ENCODE measurements around the gene TERT.
"Not testable (repeated sequence)": the region's sequence is repeated elsewhere in the genome, so short reads cannot be mapped to it uniquely, and the experiment has no call there.

The TERT gene

GRCh38 chr5:1231354-1231905 lies 63.4 kb downstream of the TERT start:
- Histone ChIP-seq H3K4me1 (ENCODE audit: low read length) (no peaks in the 10 kb centered on the region), H3K4me3 (ENCODE audit: low read length) (no peak overlapping the region), H3K9me3 (ENCODE audit: insufficient read depth, low read length) (no peaks in the 10 kb centered on the region), H3K36me3 (replicated peaks; ENCODE audit: low read depth, low read length) (no peaks in the 10 kb centered on the region), H2AFZ (ENCODE audit: low read depth, low read length) (no peak overlapping the region), H4K20me1 (ENCODE audit: insufficient read depth, low read length) (no peaks in the 10 kb centered on the region), H3K27ac (ENCODE audit: low read length) (no peak overlapping the region), H3K4me2 (ENCODE audit: low read length) (no peak overlapping the region), H3K27me3 (ENCODE audit: low read depth, low read length) (no peaks in the 10 kb centered on the region), H3K79me2 (ENCODE audit: low read length) (no peaks in the 10 kb centered on the region), H3K9ac (ENCODE audit: low read length) (no peak overlapping the region)
- TF ChIP-seq CTCF (IDR thresholded peaks at IDR 0.05; ENCODE audit: low read depth, low read length) (no peak), EZH2phosphoT487 (IDR thresholded peaks at IDR 0.05; ENCODE audit: low read depth) (no peak)

GRCh38 chr5:1230551-1230950 lies 64.3 kb downstream of the TERT start:
- no peaks in the 10 kb centered on the region for H3K27me3 ChIP-seq (ENCODE audit: low read depth, low read length)
- no peak overlapping the region for H3K4me3 ChIP-seq (ENCODE audit: low read length)
- H4K20me1 ChIP-seq (ENCODE audit: insufficient read depth, low read length), result no peaks in the 10 kb centered on the region
- no peaks in the 10 kb centered on the region for H3K36me3 ChIP-seq (replicated peaks; ENCODE audit: low read depth, low read length)
- no peaks in the 10 kb centered on the region for H3K9me3 ChIP-seq (ENCODE audit: insufficient read depth, low read length)
- no peak overlapping the region for H3K9ac ChIP-seq (ENCODE audit: low read length)
- H3K79me2 ChIP-seq (ENCODE audit: low read length), result no peaks in the 10 kb centered on the region
- H3K27ac ChIP-seq (ENCODE audit: low read length), result no peak overlapping the region
- no peak for TF ChIP-seq EZH2phosphoT487 (IDR thresholded peaks at IDR 0.05; ENCODE audit: low read depth)
- TF ChIP-seq CTCF (IDR thresholded peaks at IDR 0.05; ENCODE audit: low read depth, low read length), result no peak
- H2AFZ ChIP-seq (ENCODE audit: low read depth, low read length), result no peak overlapping the region
- no peaks in the 10 kb centered on the region for H3K4me1 ChIP-seq (ENCODE audit: low read length)
- no peak overlapping the region for H3K4me2 ChIP-seq (ENCODE audit: low read length)

- H3K27ac ChIP-seq (ENCODE audit: low read length), result no peak overlapping the region
- no peak overlapping the region for H3K4me2 ChIP-seq (ENCODE audit: low read length)
Observed at GRCh38 chr5:1229822-1230221, 65.0 kb downstream of the TERT start.

GRCh38 chr5:1229023-1229422 lies 65.8 kb downstream of the TERT start:
- not testable (repeated sequence) for H2AFZ ChIP-seq (ENCODE audit: low read depth, low read length); H3K27me3 ChIP-seq (ENCODE audit: low read depth, low read length); H3K9ac ChIP-seq (ENCODE audit: low read length); H3K4me3 ChIP-seq (ENCODE audit: low read length); H3K4me1 ChIP-seq (ENCODE audit: low read length); H3K9me3 ChIP-seq (ENCODE audit: insufficient read depth, low read length); H3K27ac ChIP-seq (ENCODE audit: low read length); H3K4me2 ChIP-seq (ENCODE audit: low read length); H4K20me1 ChIP-seq (ENCODE audit: insufficient read depth, low read length); H3K36me3 ChIP-seq (replicated peaks; ENCODE audit: low read depth, low read length); H3K79me2 ChIP-seq (ENCODE audit: low read length)

More at GRCh38 chr5:1229822-1230221, 65.0 kb downstream of the TERT start:
- no peak for TF ChIP-seq CTCF (IDR thresholded peaks at IDR 0.05; ENCODE audit: low read depth, low read length)
- H3K79me2 ChIP-seq (ENCODE audit: low read length), result no peaks in the 10 kb centered on the region
- H2AFZ ChIP-seq (ENCODE audit: low read depth, low read length), result no peak overlapping the region
- H4K20me1 ChIP-seq (ENCODE audit: insufficient read depth, low read length), result no peaks in the 10 kb centered on the region
- no peaks in the 10 kb centered on the region for H3K27me3 ChIP-seq (ENCODE audit: low read depth, low read length)
- no peak overlapping the region for H3K9ac ChIP-seq (ENCODE audit: low read length)
- H3K9me3 ChIP-seq (ENCODE audit: insufficient read depth, low read length), result no peaks in the 10 kb centered on the region
- no peaks in the 10 kb centered on the region for H3K36me3 ChIP-seq (replicated peaks; ENCODE audit: low read depth, low read length)
- no peaks in the 10 kb centered on the region for H3K4me1 ChIP-seq (ENCODE audit: low read length)
- no peak overlapping the region for H3K4me3 ChIP-seq (ENCODE audit: low read length)

GRCh38 chr5:1228120-1228519 lies 66.7 kb downstream of the TERT start:
- no peak overlapping the region for H3K4me2 ChIP-seq (ENCODE audit: low read length)
- H3K4me1 ChIP-seq (ENCODE audit: low read length), result no peaks in the 10 kb centered on the region
- H3K27me3 ChIP-seq (ENCODE audit: low read depth, low read length), result no peaks in the 10 kb centered on the region
- no peak for TF ChIP-seq CTCF (IDR thresholded peaks at IDR 0.05; ENCODE audit: low read depth, low read length)
- no peak for TF ChIP-seq EZH2phosphoT487 (IDR thresholded peaks at IDR 0.05; ENCODE audit: low read depth)
- no peak overlapping the region for H2AFZ ChIP-seq (ENCODE audit: low read depth, low read length)
- no peaks in the 10 kb centered on the region for H4K20me1 ChIP-seq (ENCODE audit: insufficient read depth, low read length)
- H3K27ac ChIP-seq (ENCODE audit: low read length), result no peak overlapping the region
- no peak overlapping the region for H3K9ac ChIP-seq (ENCODE audit: low read length)
- H3K4me3 ChIP-seq (ENCODE audit: low read length), result no peak overlapping the region
- no peaks in the 10 kb centered on the region for H3K79me2 ChIP-seq (ENCODE audit: low read length)
- H3K9me3 ChIP-seq (ENCODE audit: insufficient read depth, low read length), result no peaks in the 10 kb centered on the region
- H3K36me3 ChIP-seq (replicated peaks; ENCODE audit: low read depth, low read length), result no peaks in the 10 kb centered on the region
